Hindlimb muscle (tissue), 1 donor: ENCODE measurements around the gene ANGPTL2. TPM values are rescaled to one million over a fixed set of nuclear protein-coding genes. Genes with fewer than 3 reads are reported as not detected.
"Not testable (repeated sequence)": the region's sequence is repeated elsewhere in the genome, so short reads cannot be mapped to it uniquely, and the experiment has no call there.

Experiments
- DNase-seq: peaks from one replicate; pipeline ENCODE4 v3.0.0-alpha.2; 2013
- polyA plus RNA-seq: library from polyadenylated mRNA; unstranded; fragments of 120-200 nt; gene quantifications from one replicate; pipeline ENCODE4 v1.2.1, GENCODE V29; 2013; ENCODE audit not compliant: insufficient read length

The ANGPTL2 gene
- polyA plus RNA-seq, 1 donor, result 49.4 TPM

DNA sequence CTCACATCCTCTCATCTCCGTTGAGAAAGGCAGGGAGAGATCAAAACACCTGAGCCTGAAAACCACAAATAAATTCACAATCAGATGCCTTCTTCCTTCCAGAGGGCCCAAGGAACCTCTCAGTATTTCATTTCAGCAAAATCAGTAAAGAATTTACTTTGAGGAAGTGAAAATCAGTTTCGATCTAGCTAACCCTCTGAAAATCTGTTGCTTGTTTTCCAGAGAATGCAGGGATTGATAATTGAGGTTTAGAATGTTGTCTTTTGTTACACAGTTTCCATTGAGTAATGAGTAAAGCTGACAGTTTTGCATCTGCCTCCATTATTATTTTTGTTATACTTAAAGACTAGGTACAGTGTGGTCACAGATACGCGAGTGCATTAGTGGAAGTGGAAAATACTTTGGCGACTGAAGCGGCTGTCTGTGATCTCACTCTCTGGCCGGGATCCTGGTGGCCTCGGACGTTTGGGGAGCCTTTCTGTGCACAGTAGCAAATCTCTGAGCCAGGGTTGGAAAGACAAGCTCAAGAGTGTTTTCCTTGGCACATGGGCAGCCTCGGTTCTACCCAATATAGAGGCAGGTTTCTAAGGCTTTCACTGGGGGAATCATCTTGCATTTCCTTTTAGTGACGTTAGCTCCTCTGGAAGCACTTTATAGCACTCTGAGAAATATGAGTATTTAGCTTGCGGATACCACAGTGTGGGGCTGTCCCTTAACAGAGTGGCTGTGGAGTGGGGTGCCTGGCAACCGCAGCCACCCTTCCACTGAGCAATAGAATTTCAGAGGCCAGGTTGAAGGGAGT, 32.2 kb upstream of the ANGPTL2 start:
- DNase-seq, result peak; percentile 88

DNA sequence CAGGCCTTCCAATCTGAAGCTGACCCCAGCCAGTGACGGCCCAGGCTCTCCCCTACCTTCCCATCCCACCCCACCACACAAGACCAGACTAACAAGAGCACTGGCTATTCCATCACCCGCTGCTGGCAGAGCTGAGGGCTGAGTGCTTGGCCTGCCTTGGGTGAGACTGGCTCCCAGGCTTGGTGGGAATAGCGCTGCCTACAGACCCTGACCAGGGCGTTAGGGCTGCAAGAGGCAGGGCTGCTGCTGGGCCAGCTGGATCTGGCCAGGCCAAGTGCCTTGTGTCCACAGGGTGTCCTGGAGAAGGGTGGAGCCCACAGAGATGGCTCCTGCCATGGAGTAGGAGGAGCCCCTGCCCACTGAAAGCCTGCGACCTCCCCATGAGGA, 31.6 kb upstream of the ANGPTL2 start:
- DNase-seq, result no peak

DNA sequence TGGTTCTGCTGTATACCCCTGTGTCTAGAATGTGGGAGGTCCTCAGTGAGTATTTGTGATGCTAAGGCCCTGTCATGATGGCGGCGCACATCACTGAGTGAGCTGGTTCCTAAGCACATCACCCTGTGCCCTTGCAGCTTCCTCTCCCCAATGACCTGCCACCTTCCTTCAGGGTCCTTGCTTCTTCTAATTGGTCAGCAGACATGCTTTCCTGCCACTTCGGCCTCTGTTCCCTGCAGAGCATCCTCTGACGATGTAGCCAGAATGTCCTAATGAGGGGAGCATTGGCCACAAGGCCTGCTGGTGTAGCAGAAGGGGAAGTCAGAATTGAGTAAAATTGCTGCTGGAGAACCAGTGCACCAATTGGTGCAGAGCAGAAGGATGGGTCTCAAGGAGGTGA, 31.1 kb upstream of the ANGPTL2 start:
- DNase-seq, result no peak

DNA sequence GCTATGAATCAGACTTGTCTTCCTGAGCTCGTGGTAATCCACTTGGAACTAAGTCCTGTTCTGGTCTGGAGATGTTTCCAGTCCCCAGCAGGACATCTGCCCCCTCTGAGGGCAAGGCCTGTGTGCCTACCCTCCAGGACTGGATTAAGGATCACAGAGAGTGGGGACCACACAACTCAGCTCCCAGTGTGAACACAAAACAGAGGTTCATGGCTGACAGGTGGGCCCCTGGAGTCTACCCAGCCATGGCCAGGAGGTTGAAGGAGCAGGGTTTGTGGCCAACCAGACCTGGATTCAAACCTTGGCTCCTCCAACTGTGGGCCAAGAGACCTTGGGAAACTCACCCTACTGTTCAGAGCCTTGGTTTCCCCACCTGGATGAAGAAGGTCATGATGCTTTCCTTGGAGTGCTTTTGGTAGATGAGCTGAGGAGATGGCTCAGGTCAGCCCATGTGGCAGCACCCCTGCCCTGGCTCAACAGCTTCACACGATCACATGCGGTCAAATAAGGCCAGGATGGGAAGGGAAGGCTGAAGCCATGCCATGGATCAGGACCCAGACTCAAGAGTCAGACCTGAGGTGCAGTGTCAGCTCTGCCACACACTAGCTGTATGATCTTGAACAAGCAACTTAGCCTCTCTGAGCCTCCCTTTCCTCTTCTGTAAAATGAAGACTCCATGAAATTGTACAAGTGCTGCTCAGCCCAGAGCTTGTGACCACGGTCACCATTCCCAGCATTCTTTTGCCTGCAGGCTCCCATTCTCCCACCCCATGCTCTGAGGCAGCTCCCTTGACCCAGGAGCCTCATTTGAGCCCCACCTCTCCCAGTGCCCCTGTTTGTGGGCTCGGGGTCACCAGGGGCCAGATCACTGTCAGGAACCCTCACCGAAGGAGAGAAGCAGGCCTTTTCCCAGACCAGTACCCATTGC, 27.3 kb upstream of the ANGPTL2 start:
- no peak for DNase-seq

DNA sequence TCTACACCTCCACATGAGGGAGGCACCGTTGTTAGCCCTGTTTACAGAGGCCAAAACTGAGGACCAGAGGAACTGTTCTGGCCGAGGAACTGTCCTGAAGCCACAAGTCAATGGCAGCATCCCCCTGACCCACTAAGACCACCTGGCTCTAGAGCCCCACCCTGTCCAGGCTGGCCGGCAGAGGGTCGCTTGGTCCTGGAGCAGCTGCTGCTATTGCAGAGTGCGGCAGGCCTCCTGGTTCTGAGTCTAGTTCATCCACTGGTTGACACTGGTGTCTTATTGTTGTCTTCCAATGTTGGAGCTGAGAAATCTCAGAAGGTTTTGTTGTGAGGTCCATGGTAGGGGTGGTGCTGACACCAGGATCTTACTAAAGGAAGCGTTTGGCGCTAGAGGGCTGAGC, 26.6 kb upstream of the ANGPTL2 start:
- DNase-seq, result no peak

DNA sequence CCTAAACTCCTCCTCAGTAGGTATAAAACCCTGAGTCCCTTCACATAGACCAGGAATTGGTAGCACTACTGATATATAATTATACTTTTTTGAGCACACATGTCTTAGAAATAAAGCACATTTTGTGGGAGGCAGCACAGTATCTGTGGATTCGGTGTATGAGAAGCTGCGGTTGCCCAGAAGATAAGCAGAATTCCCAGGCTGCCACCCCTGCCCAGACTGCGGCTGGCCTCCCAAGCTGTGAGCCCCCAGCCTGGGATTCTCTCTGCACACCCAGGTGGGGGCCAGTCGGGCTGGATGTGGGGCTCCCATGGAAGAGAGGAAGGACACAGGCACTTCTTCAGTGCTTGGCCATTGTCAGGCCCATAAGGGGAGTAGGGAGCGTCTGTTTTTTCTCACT, 25.6 kb upstream of the ANGPTL2 start:
- DNase-seq, result no peak

DNA sequence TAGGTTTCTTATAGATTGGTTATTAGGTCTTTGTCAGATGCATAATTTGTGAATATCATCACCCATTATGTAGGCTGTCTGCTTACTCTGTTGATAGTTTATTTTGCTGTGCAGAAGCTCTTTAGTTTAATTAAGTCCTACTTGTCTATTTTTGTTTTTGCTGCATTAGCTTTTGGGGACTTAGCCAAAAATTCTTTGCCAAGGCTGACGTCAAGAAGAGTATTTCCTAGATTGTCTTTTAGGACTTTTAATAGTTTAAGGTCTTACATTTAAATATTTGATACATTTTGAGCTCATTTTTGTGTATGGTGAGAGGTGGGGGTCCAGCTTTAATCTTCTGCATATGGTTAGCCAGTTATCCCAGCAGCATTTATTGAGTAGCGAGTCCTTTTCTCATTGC, 24.8 kb upstream of the ANGPTL2 start:
- no peak for DNase-seq

DNA sequence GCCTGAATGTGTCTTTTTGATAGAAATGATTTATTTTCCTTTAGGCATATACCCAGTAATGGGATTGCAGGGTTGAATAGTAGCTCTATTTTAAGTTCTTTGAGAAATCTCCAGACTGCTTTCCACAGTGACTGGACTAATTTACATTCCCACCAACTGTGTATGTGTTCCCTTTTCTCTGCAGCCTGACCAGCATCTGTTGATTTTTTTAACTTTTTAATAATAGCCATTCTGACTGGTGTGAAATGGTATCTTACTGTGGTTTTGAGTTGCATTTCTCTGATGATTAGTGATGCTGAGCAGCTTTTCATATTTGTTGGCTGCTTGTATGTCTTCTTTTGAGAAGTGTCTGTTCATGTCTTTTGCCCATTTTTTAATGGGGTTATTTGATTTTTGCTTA, 24.4 kb upstream of the ANGPTL2 start:
- not testable (repeated sequence) for DNase-seq

DNA sequence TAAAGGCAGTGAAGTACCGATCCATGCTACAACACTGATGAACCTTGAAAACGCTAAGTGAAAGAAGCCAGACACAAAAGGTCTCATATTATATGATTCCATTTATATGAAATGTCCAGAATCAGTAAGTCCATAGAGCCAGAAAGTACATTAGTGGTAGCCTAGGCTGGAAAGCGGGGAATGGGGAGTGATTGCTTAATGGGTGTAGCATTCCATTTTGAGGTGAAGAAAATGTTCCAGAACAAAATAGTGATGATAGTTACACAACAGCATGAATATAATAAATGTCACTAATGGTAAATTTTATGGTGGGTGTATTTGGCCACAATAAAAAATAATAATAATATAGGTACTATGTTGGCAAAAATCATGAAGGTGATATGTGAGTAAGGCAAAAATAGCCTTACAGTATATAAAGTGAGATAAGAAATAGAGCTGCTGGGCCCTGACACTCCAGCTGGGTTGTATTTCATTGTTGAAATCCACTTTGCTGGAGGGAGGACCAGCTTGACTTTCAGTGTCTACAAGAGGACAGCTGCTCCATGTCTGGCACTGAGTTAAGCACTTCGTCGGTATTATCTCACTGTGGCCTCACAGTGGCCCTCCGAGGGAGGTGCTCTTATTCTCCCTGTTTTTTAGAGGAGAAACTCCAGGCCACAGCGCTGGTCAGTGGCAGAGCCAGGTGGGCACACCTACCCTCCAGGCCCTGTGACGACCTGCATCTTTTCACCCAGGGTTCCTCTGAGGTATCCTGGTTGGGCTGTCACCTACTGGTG, 22.4 kb upstream of the ANGPTL2 start:
- DNase-seq, result no peak

DNA sequence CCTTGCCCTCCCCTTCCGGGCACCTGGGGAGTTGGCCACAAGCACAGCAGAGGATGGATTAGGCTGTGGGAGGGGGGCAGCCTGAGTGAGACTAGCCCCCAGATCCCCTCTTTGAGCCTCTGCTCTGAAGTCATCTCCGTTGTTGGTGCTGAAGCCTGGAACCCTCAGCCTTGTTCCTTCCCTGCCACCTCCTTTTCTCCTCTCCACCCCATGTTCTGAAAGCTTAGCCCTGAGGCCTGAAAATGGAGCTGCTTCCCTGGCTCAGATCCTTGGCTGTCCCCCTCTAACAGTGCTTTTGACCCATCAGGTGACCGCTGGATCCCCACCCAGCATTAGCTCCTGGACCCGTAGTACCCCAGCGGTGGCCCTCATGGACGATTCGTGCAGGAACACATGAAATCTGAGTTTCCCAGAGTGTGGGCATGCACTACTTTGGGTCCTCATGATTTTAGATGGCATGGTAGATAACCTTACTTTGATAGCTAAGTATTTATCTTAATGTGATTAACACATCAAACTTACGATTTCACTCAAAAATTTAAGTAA, 21.6 kb upstream of the ANGPTL2 start:
- DNase-seq, result no peak

DNA sequence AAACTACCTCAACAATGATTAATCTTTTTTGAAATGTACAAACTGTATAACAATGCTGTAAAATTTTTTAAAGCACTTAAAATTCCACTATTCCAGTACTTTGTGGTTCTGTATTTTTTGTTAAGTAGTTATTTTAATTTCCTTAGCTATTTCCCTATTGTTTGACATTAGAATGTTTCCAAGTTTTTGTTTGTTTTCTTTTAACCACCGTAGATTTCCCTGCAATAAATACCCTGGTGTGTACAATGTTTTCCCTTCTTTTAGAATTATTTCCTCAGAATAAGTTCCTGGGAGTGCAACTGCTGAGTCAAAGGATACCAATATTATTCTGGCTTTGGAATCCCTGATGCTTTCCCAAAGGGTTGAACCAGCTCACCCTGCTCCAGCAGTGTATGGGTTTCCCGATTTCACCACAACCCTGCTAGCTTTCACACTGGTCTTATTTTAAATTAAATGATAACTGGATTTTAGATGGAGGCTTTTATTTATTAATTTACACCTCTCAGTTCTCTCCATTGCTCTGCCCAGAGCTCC, 20.6 kb upstream of the ANGPTL2 start:
- no peak for DNase-seq

DNA sequence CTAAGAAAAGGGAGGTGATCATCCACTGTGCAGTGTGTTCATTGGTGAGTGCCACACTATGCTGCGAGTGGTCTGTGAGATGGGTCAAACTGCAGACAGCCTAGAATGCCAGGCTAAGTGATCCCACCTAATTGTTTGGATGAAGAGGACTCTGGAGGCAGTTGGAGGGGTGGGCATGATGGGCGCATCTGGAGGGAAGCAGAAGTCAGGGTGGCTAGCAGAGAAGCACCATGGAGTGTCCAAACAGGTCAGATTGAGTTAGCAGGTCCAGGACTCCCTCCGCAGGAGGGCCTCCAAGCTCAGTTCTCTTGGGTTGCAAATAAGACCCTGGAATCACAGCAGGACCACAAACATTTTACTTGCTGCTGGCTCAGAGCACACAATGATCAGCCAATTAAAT, 19.9 kb upstream of the ANGPTL2 start:
- DNase-seq, result no peak

DNA sequence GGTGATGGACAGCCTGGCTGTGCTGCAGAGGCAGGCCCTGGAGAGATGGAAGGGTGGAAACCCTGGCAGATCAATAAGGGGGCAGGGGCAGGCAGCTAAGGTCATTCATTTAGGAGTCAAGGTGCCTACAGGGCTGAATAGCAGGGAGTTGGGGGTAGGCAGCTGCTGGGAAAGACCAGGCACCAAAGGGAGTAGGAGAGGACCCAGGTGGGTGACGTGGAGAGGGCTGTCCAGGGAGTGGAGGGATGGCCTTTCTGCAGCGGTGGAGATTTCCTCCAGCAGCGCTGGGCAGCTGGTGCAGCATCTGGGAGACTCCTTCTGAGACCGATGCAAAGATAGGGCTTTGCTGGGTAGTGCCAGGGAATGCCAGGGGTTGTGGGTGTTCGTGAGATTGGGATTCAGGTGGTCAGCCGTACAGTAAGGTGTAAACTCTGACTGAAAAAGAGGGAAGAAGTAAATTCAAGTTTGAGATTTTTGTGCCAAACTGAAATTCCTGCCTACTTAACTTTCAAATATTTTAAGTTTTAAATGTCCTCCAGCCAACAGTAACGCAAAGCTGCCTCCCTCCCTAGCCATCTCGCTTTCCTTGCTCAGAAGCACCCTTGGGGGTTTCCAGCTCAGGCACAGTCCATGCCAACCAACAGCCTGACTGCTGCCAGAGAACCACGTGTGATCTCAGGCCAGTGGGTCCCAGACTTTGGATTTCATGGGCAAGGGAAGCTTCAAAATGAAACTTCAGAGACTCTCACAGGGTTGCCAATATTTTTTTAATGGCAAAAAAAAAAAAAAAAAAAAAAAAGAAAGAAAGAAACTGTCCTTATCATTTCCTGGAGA, 18.6 kb upstream of the ANGPTL2 start:
- DNase-seq, result no peak

DNA sequence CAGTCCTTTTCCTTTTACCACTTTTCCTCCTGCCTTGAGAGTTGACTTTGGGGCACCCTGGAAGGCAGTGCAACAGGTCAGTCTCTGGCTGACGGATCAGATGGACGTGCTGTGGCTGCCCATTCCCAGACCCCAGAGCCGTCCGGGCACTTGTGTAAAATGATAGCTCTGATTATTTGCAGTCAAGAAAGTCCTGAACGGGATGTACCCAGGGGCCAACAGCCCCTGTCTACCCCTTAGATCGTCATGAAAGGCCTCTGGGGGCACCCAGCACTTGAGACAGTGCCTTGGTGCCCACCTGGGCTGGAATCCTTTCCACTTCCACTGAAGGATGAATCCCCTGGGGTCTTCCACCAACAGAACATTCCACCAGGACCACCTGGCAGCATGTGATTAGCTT, 17.7 kb upstream of the ANGPTL2 start:
- no peak for DNase-seq

DNA sequence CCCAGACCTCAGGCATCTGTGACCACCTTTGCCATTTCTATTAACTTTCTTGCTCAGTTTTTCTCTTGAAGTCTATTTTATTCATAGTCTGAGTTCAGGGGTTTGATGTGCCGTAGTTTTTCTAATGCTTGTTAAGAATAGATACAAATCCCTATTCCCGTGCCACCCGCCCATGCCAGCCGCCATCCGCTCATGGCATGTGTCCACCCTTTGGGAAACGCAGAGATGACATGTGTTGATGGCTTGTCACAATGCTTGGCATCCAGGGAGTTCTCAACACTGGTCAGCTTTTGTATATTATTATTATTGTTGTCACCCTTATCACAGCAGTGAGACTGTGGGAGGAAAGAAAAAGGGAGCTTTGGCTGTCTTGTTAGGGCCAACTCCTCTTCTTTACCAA, 17.3 kb upstream of the ANGPTL2 start:
- DNase-seq, result no peak

DNA sequence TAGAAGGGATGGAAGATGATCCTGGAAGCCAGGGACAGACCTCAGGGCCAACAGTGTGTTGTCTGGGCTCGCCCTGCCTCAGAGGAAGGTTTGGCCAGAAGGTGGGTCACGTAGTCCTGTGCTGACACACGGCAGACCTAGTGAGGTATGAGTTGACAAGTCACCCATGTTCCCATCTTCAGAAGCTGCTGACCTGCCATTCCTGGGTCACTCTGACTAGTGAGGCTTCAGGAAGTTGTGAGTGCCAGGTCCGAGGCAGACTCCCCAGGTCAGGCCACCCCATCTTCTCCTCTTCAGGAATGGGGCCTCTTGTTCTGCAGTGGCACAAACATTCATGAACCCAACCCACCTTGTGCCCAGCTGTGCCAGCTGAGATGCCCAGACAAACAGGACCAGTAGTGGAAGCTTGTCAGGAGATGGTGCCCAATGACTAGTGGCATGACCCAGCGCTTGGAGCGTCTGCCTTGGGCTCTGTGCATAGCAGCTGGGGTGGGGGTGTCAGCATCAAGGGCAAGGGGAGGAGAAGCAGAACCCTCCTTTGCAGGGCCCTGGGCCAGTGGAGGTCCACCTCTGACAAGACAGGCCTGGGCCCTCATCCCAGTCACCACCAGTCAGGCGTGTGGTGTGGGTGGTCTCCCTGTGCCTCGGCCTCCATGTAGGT, 16.8 kb upstream of the ANGPTL2 start:
- no peak for DNase-seq

DNA sequence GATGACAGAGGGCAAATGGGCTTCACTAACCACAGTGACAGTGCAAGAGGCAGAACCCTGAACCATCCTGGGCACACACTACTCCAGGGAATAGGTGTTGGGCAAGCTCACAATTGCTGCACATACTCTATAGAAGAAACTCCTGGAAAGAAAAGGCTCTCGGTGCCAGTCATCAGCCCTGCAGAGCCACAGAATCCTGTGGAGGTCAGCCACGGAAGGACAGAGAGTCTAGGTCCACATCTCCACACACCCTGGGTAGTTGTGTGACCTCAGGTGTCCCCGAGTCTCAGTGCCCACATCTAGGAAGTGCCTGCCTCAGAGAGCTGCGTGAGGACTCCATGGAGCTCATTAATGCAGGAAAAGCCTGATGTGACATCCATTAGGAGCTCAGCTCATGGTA, 16.0 kb upstream of the ANGPTL2 start:
- DNase-seq, result no peak

DNA sequence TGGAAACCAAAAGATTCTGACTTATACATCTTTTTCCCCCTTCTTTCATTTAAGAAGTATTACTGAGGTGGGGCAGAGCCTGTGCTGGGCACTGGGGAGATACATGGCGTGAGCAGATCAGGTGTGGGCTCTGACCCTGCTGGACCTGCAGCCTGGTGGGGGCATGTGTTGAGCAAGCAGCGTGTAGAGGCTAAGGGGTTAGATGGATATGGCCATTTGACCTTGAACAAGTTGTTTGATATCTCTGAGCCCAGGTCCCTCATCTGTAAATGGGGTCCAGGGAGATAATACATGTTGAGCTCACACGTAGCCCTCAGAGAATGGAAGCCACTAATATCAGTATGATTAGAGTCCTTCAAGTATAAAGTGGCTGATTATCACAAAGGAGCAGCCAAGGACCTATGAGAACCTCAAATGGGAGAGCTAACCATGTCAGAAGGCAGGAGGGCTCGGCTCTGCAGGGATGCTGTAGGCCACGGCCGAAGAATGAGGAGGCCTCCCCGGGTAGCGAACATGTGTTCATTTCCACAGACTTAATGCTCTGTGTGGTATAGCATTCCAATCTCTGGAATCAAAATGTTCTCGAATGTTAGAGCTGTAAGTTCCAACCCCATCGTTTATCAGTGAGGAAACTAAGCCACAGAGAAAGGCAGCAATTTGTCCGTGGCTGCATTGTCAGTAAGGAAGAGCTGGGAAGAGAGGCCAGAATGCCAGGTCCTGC, 15.4 kb upstream of the ANGPTL2 start:
- DNase-seq, result no peak

DNA sequence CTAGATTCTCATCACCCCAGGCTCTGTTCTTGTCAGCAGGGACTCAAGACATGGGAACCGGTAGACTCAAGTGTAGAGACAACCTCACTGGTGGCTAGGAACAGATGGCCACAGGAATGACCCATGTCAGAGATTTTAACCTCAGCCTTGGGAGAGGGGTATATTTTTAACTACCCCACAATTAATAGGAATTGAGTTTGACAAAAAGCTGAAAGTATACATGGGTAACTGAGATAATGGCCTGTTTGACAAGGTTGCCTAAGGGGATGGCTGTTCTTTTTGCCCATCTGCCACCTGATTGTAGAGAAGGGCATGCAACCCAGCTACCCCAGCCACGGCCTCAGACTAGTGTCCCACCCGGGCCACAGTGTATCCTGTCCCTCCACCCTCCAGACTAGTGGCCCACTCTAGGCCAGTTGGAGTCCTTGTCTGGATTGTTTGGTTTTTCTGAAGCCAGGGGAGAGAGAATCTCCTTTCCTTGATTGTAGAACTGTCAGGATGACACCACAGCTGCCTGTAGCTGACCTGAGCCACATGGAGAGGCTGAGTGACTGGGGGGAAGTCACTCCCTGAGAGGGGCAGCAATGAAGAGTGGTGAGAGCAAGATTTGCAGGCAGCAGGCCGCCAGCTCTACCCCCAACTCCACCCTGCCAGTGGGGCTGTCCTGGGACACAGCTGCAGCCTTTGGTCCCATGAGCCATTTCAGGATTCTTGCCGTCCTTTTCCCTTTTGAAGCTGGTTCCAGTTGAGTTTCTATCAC, 14.6 kb upstream of the ANGPTL2 start:
- no peak for DNase-seq
